GM11168 (cell line): ENCODE measurements around the gene OXT.
"Not testable (repeated sequence)": the region's sequence is repeated elsewhere in the genome, so short reads cannot be mapped to it uniquely, and the experiment has no call there.

ENCODE experiments used
- in situ Hi-C: fragments of 300-500 bp; cut with MboI; formaldehyde crosslinking; loops from one replicate; pipeline ENCODE4 v1.12.0; 2022; ENCODE audit warnings: low sequenced_read_pairs; ENCODE audit not compliant: unreplicated experiment

OXT gene

GRCh38 chr20:3047486-3048419 lies 23.7 kb upstream of the OXT start:
- in situ Hi-C loops = no loop called here

DNA sequence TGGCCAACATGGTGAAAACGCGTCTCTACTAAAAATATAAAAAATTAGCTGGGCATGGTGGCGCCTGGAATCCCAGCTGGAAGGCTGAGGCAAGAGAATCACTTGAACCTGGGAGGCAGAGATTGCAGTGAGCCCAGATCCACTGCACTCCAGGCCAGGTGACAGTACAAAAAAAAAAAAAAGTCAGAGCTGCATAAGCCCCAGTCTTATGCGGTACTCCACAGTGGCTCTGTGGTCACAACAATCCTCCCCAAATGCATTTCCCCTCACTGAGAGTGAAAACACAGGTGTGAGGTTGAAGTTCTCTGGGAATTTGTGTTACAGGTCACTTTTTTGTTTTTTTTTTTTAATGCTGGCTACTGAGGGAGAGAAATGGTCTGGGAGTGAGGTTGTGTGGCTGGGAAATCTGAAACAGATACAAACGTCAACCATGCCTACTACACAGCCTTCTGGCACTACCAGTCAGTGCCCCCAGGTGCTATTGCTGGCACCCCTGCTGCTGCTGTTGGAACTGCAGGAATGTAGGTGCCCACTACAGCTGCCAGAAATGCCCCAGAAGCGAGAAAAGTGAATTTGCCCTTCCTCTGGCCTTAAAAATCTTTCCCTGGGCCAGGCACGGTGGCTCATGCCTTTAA lies 19.9 kb upstream of the OXT start:
- in situ Hi-C loops = no loop called here

- in situ Hi-C loops = loop anchor here (5.0 kb wide), 1 partner anchor 48 kb away; no protein-coding TSS in a partner anchor
Measured at GRCh38 chr20:3059489-3059888, 11.9 kb upstream of the OXT start.

- in situ Hi-C loops = not testable (repeated sequence)
Measured at GRCh38 chr20:3064119-3064518, 7.3 kb upstream of the OXT start.

DNA sequence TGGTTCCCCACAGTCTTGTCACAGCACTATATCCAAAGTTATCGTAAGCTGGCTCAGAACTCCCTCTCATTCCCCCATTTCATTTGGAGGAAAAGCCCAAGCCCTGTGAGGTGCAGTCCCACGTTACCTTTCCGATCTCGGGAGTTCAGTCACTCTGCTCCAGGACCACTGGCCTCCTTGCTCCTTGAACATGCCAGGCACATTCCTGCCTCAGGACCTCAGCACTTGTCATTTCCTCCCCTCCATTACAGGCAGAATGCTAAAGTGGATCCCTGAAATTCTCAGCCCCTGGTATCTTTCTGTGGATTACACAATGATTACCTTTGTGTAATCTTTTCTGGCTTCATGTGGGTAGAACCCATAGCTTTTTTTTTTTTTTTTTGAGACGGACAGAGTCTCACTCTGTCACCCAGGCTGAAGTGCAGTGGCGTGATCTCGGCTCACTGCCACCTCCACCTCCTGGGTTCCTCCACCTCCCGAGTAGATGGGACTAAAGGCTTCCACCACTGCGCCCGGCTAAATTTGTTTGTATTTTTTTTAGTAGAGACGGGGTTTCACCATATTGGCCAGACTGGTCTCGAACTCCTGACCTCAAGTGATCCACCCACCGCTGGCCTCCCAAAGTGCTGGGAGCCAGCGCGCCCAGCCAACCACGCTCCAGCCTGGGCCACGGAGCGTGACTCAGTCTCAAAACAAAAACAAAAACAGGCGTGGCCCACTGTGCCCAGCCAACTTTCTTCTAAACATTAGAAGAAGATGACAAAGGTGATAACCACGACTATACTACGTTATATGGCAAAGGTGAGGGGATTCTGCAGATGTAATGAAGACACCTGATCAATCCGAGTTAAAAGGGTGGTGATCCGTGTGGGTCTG lies 4.0 kb upstream of the OXT start:
- in situ Hi-C loops = no loop called here

- in situ Hi-C loops = no loop called here
Measured at GRCh38 chr20:3068075-3068474, 3.3 kb upstream of the OXT start.

DNA sequence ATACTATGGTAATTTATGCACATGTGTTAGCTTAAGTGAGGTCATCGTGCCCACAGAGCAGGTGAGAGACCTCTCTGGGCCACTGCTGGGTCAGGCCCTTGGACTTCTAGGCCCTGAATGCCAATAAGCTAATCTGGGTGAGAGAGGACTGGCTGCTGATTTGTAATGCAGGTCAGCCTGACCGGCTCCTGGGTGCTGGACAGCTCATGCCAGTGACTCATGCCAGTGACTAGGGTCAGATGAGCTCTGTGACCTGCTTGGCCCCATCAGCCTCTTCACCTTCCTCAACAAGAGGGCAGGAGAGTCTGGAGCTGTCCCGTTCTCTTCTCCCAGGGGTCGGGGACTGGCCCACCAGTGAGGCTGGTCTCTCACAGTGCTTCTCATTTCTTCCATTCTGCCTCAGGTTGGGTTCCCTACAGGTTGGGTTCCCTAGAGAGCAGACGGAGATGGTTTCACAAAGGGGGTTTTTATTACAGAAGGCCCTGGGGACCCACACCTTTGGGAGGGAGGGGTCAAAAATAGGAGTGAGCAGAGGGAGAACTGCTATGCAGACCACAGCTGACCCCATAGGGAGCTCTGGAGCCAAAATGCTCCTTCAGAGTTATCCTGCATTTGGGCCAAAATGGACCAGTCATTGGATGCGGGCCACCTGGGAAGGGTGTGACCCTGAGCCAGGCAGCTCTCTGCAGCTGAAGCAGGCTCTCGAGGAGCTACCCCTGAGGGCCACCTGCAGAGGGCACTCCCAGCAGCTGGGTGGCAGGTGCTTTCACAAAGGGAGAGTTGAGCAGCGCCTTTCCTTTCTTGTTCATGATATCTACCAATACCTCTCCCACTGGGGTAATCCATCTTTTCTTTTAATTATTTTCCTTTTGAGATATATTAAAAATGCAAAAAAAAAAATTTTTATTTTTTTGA lies 2.2 kb upstream of the OXT start:
- in situ Hi-C loops = no loop called here

- in situ Hi-C loops = no loop called here
Measured at GRCh38 chr20:3070725-3071124, 695 bp upstream of the OXT start.

GRCh38 chr20:3071266-3071609 lies 182 bp upstream of the OXT start:
- in situ Hi-C loops = no loop called here

- in situ Hi-C loops = no loop called here
Measured at GRCh38 chr20:3072530-3073250, 1.3 kb downstream of the OXT start.

DNA sequence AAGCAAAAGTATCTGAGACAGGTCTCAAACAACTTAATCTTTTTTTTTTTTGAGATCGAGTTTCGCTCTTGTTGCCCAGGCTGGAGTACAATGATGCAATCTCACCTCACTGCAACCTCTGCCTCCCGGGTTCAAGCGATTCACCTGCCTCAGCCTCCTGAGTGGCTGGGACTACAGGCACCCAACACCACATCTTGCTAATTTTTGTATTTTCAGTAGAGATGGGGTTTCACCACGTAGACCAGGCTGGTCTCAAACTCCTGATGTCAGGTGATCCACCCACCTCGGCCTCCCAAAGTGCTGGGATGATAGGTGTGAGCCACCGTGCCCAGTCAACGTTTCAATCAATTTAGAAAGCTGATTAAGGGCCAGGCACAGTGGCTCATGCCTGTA lies 1.8 kb downstream of the OXT start:
- in situ Hi-C loops = not testable (repeated sequence)

- in situ Hi-C loops = no loop called here
Measured at GRCh38 chr20:3074812-3075211, 3.4 kb downstream of the OXT start.

DNA sequence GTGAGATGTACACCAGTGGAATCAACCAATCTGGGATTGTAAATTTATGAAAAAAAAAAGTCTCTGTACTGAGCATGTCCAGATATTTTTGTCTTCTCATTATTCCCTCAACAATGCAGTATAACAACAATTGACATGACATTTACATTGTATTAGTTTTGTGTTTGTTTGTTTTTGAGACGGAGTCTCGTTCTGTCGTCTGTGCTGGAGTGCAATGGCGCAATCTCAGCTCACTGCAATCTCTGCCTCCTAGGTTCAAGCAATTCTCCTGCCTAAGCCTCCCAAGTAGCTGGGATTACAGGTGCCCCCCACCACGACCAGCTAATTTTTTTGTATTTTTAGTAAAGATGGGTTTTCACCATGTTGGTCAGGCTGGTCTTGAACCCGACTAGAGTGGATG lies 3.9 kb downstream of the OXT start:
- in situ Hi-C loops = not testable (repeated sequence)

GRCh38 chr20:3077618-3078134 lies 6.3 kb downstream of the OXT start:
- in situ Hi-C loops = no loop called here

- in situ Hi-C loops = no loop called here
Measured at GRCh38 chr20:3080939-3081388, 9.5 kb downstream of the OXT start.

DNA sequence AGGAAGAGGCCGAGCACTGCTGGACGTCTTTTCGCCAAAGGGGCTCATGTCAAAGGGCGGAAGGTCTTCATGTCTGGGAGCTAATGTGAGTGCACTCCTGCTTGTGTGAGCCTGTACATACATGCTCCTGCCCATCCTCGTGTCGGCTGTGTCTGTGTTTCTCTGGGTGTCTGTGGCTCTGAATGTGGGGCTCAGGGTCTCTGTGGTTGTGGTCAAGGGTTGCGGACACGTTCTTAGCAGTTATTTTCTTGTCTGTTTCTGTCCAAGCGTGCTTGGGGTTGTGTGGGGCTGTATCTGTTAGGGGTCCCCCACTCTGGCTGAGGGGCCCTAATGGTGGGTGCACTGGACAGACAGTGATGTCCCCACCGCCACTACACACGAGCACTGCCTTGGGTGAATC lies 10.2 kb downstream of the OXT start:
- in situ Hi-C loops = no loop called here

- in situ Hi-C loops = no loop called here
Measured at GRCh38 chr20:3082306-3082951, 11.0 kb downstream of the OXT start.
